ENCODE data around the gene PIK3R1. TPM values are rescaled to one million over a fixed set of nuclear protein-coding genes. Genes with fewer than 3 reads are reported as not detected.

The PIK3R1 gene
- total RNA-seq, 2 donors from 2014 or later: 71.6 to 81.2 TPM

DNA sequence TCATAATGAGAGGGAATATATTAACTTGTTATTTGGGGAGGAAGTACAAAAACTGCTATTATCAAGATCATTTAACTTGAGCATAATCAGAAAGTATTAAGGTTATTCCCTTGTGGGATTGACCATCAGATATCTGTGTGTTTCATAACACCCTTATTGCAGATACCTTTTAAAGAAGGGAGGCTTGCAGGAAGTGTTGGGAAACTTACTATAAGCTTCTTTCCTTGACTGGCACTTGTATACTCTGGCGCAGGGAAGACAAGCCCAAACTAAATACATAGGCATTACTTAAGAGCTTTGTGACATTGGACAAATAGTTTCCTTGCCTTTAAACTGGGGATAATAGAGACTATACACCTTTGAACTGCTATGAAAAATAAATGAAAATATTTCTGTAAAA lies 50.9 kb downstream of the PIK3R1 start:
- peaks cover 17% of the 10 kb centered on the region for H3K4me1 ChIP-seq (replicated peaks)
- no peak for TF ChIP-seq POLR2A (IDR thresholded peaks at IDR 0.05)
- TF ChIP-seq, protein P1, sequence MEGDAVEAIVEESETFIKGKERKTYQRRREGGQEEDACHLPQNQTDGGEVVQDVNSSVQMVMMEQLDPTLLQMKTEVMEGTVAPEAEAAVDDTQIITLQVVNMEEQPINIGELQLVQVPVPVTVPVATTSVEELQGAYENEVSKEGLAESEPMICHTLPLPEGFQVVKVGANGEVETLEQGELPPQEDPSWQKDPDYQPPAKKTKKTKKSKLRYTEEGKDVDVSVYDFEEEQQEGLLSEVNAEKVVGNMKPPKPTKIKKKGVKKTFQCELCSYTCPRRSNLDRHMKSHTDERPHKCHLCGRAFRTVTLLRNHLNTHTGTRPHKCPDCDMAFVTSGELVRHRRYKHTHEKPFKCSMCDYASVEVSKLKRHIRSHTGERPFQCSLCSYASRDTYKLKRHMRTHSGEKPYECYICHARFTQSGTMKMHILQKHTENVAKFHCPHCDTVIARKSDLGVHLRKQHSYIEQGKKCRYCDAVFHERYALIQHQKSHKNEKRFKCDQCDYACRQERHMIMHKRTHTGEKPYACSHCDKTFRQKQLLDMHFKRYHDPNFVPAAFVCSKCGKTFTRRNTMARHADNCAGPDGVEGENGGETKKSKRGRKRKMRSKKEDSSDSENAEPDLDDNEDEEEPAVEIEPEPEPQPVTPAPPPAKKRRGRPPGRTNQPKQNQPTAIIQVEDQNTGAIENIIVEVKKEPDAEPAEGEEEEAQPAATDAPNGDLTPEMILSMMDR (IDR thresholded peaks at IDR 0.05): no peak
- peak; percentile 24 for TF ChIP-seq POLR2AphosphoS5 (IDR thresholded peaks at IDR 0.05)
- 52% methylated on average over 1 of the region's 1 CpG for WGBS
- intact Hi-C loops (cut with DNase I): loop anchor here (5.0 kb wide), 1 partner anchor 574 kb away; no protein-coding TSS in a partner anchor
- no peaks in the 10 kb centered on the region for H3K36me3 ChIP-seq
- peak overlapping the region; percentile 23 to 30 for H3K27ac ChIP-seq
- H3K4me3 ChIP-seq: no peak overlapping the region
- H3K27me3 ChIP-seq (replicated peaks; ENCODE audit: insufficient read depth): no peaks in the 10 kb centered on the region
- no peaks in the 10 kb centered on the region for H3K9me3 ChIP-seq
- DNase-seq (ENCODE audit: low spot score): no peak

DNA sequence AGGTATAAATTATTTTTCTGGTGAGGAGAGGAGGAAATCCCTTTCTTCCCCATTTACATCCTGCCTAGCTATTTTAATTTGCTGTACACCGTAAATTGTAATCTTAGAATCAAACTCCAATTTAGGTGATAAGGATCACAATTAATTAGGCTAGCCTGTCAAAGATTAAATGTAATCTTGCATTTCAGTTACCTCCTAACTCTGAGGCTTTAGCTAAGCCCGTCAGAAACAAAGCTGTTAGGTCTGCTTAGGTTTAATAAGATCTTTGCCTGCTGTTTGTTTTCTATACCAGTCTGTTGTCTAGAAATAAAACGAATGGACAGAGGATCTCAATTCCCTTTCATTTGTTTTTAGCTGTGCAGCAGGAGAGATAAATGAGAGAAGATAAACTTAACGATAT lies 51.5 kb downstream of the PIK3R1 start:
- DNase-seq (ENCODE audit: low spot score): no peak
- Histone ChIP-seq H3K9me3 (no peaks in the 10 kb centered on the region), H3K4me1 (replicated peaks) (peaks cover 17% of the 10 kb centered on the region), H3K27me3 (replicated peaks; ENCODE audit: insufficient read depth) (no peaks in the 10 kb centered on the region), H3K36me3 (no peaks in the 10 kb centered on the region), H3K4me3 (no peak overlapping the region), H3K27ac (peak overlapping the region; percentile 23 to 30)
- TF ChIP-seq, protein P1 (IDR thresholded peaks at IDR 0.05): no peak
- TF ChIP-seq POLR2AphosphoS5 (IDR thresholded peaks at IDR 0.05): no peak
- no peak for TF ChIP-seq POLR2A (IDR thresholded peaks at IDR 0.05)
- intact Hi-C loops (cut with DNase I): loop anchor here (5.0 kb wide), 1 partner anchor 575 kb away; no protein-coding TSS in a partner anchor
- 9% methylated on average over 4 of the region's 4 CpGs for WGBS

DNA sequence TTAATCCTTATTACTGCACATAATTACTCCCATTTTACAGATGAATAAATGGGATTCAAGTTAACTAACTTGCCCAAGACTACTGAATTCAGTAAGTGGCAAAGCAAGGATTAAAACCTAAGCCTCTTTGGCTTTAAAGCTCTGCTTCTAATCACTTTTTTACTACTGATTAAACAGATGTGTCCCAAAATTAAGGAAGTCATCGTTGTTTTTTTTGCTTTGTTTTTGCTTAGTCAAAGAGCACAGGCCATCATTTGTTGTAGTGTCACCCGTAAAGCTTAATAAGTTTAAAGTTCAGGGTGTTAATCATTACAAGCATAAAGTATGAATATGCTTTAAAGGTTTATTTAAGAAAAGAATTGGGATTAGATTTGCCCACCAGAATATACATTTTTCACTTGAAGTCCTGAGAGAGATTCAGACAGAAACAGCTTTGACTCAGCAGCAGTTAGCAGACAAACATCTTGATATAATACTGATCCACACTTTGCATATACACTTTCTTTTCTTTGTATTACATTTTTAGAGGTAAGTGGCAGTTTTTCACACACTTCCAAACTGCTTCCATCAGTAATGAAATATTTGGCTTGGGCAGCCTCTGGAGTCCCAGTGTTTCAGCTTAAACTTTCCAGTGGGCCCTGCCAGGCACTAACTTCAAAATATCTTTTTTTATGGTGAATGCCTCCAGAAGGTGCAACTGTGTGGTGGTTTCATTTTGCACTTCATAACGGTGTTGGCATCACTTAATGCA lies 52.7 kb downstream of the PIK3R1 start:
- peaks cover 17% of the 10 kb centered on the region for H3K4me1 ChIP-seq (replicated peaks)
- no peak for DNase-seq (ENCODE audit: low spot score)
- WGBS: 26% methylated on average over 3 of the region's 3 CpGs
- TF ChIP-seq, protein P1 (IDR thresholded peaks at IDR 0.05): no peak
- TF ChIP-seq POLR2AphosphoS5 (IDR thresholded peaks at IDR 0.05) (no peak), POLR2A (IDR thresholded peaks at IDR 0.05) (no peak)
- H3K27ac ChIP-seq: peak overlapping the region; percentile 25 to 34
- no peaks in the 10 kb centered on the region for H3K9me3 ChIP-seq
- no peak overlapping the region for H3K4me3 ChIP-seq
- no peaks in the 10 kb centered on the region for H3K36me3 ChIP-seq
- intact Hi-C loops (cut with DNase I): loop anchor here (5.0 kb wide), 1 partner anchor 576 kb away; no protein-coding TSS in a partner anchor
- no peaks in the 10 kb centered on the region for H3K27me3 ChIP-seq (replicated peaks; ENCODE audit: insufficient read depth)

DNA sequence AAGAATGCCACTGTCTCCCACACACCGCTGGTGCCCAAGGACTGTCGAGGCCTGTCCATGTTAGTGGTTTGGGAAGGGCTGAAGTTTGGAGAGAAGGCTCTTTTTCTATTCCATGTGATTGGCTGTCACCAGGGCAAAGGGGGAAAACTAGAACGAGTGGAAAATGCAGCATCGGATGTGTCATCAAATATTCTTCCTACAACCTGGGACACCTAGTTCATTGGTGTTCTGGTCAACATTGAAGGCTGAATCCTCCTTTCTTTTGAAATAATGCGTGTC lies 53.2 kb downstream of the PIK3R1 start:
- Histone ChIP-seq H3K4me1 (replicated peaks) (peaks cover 16% of the 10 kb centered on the region), H3K27me3 (replicated peaks; ENCODE audit: insufficient read depth) (no peaks in the 10 kb centered on the region), H3K36me3 (no peaks in the 10 kb centered on the region), H3K9me3 (no peaks in the 10 kb centered on the region), H3K4me3 (no peak overlapping the region), H3K27ac (peak overlapping the region in 1 of 2 donors; percentile 25)
- WGBS: 39% methylated on average over 5 of the region's 5 CpGs
- DNase-seq (ENCODE audit: low spot score): no peak
- TF ChIP-seq, protein P1 (IDR thresholded peaks at IDR 0.05): no peak
- intact Hi-C loops (cut with DNase I): loop anchor here (5.0 kb wide), 1 partner anchor 576 kb away; no protein-coding TSS in a partner anchor

DNA sequence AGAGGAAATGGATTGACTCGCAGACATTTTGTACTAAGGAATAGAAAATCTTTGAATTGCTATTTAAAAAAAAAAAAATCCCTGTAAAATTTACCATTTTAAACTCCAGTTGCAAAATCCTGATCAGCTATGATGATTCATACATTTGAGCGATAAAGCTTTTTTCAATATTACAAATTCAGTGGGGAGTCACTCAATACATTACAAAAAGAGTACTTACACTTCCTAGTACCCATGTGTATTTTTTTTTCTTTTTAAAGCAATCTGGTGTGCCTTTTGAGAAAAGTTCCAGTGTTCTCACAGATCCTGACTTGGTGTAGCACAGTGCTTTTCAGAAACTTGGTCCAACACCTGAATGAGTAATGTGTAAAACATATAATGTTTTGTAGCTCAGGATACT lies 54.3 kb downstream of the PIK3R1 start:
- intact Hi-C loops (cut with DNase I): loop anchor here (5.0 to 10.0 kb wide), 2 partner anchors 578 to 1105 kb away; no protein-coding TSS in a partner anchor

More for the DNA sequence above, 54.3 kb downstream of the PIK3R1 start:
- DNase-seq (ENCODE audit: low spot score): no peak
- H3K4me1 ChIP-seq (replicated peaks): peaks cover 10% of the 10 kb centered on the region
- WGBS: 84% methylated on average over 2 of the region's 2 CpGs
- H3K27ac ChIP-seq: no peak overlapping the region
- no peak overlapping the region for H3K4me3 ChIP-seq
- no peaks in the 10 kb centered on the region for H3K9me3 ChIP-seq
- TF ChIP-seq POLR2AphosphoS5 (IDR thresholded peaks at IDR 0.05) (no peak), POLR2A (IDR thresholded peaks at IDR 0.05) (no peak)
- TF ChIP-seq, protein P1 (IDR thresholded peaks at IDR 0.05): no peak
- no peaks in the 10 kb centered on the region for H3K27me3 ChIP-seq (replicated peaks; ENCODE audit: insufficient read depth)
- no peaks in the 10 kb centered on the region for H3K36me3 ChIP-seq

Measured in prostate gland (tissue), 2 donors.